Measurements from ENCODE around the gene ELN. TPM values are rescaled to one million over a fixed set of nuclear protein-coding genes. Genes with fewer than 3 reads are reported as not detected.

ELN gene
- total and polyA plus RNA-seq, 2 donors (not counting 3 experiments of a cell fraction or from before 2014, with no cell fraction given), result 1.7 to 2.6 TPM

DNA sequence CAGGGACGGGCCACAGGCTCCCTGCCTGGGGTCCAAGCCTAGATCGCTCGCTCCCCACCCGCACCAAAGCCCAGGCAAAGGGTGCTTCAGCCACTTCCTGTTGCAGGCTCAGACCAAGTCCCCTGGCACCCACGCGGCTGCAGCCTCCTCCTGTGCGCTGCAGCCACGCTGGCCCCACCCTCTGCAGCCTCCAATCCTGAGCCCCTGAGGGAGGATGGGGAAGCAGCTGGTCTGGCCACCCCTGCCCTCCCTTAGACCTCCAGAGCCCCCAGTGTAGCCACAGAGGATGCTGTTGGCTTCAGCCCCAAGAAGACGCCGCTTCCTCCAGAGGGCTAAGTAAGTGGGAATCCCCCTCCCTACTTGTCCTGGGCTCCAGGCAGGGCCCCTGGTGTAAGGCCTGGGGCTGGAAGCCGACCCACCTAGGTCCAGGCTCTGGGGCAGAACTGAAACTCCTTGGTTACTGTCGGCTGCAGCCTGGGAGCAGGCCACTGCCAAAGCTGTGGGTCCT lies 65.0 kb downstream of the ELN start:
- H3K79me2 ChIP-seq (ENCODE audit: control insufficient read depth, insufficient read depth, low read length), result no peaks in the 10 kb centered on the region
- peaks cover 5 to 7% of the 10 kb centered on the region in 2 experiments for H3K36me3 ChIP-seq (ENCODE audit: control insufficient read depth in 2 of 2, extremely low read depth in 1 of 2, insufficient read depth in 2 of 2, low read length in 2 of 2)
- no peak for TF ChIP-seq MYC (IDR thresholded peaks at IDR 0.05; ENCODE audit: low read depth, low read length)
- H2AFZ ChIP-seq (ENCODE audit: low read depth, low read length), result no peak overlapping the region
- no peaks in the 10 kb centered on the region for H4K20me1 ChIP-seq (replicated peaks; ENCODE audit: control insufficient read depth, extremely low read depth, insufficient read depth, low read length)
- no peak for FAIRE-seq
- CTCF ChIA-PET, result interaction anchor here (1.1 kb wide), 1 partner anchor 9 kb away, joined by 3 read pairs; the partner anchor contains the start of gene LIMK1
- no peaks in the 10 kb centered on the region for H3K9me3 ChIP-seq (replicated peaks; ENCODE audit: control insufficient read depth, insufficient read depth, low read length)
- no peak overlapping the region for H3K4me2 ChIP-seq (ENCODE audit: insufficient read depth, low read length)
- no TSS peak for BruUV-seq (replicated peaks)
- H3K27ac ChIP-seq (ENCODE audit: insufficient read depth, low read depth, low read length), result peak overlapping the region; percentile 83
- H3K27me3 ChIP-seq (ENCODE audit: control insufficient read depth in 2 of 2, insufficient read depth in 2 of 2, low read length in 2 of 2), result no peaks in the 10 kb centered on the region
- peaks cover 32% of the 10 kb centered on the region for H3K4me1 ChIP-seq (ENCODE audit: control insufficient read depth, extremely low read depth, insufficient read depth, low read length)
- no peak overlapping the region for H3K4me3 ChIP-seq (replicated peaks in 1 of 3; ENCODE audit: insufficient read depth in 1 of 3, low read depth in 1 of 3, low read length in 3 of 3)
- intact Hi-C loops (cut with micrococcal nuclease), result loop anchor here (1.0 to 10.0 kb wide), 2 partner anchors 9 to 182 kb away; no protein-coding TSS in a partner anchor
- H3K9ac ChIP-seq (replicated peaks; ENCODE audit: extremely low read depth, insufficient read depth, low read length), result peak overlapping the region; percentile 25
- H3K9me1 ChIP-seq (replicated peaks; ENCODE audit: control insufficient read depth, extremely low read depth, insufficient read depth, low read length), result no peaks in the 10 kb centered on the region
- DNase-seq (ENCODE audit: low read depth, low spot score), result peak; percentile 40
- POLR2A ChIA-PET, result no interaction called here
- dilution Hi-C loops (cut with MboI; ENCODE audit: extremely low pct_ligation_motif_present, low sequenced_read_pairs), result no loop called here

DNA sequence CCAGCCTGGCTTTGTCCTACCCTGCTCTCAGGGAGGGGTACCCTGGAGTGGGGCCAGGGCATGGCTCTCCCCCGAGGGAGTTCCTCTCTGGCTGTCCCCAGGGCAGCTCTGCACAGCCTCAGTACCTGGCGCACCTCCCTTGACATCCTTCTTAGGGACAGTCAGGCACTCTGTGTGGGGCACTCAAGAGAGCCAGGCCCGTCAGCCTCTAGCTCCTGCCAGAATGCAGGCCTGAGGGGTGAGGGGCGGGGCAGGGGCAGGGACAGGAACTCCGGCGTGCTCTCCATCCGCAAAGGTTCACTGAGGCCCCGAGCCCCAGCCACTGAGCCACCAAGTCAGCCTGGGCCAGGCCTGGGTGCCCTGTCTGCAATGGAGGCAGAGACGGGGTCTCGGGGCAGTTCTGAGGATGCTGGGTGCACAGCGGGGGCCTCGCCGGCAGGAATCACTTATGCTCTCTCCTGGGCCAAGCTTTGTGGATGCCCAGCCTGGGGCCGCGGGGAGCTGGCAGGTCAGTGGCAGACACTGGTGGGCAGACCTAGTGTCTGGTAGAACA lies 65.8 kb downstream of the ELN start:
- dilution Hi-C loops (cut with MboI; ENCODE audit: extremely low pct_ligation_motif_present, low sequenced_read_pairs), result no loop called here
- CTCF ChIA-PET, result interaction anchor here (0.8 to 1.5 kb wide), 4 partner anchors 10 to 113 kb away, joined by 3 to 6 read pairs (median 4); partner anchors contain the start of genes EIF4H and LIMK1
- peak overlapping the region; percentile 25 for H3K9ac ChIP-seq (replicated peaks; ENCODE audit: extremely low read depth, insufficient read depth, low read length)
- no peaks in the 10 kb centered on the region for H3K27me3 ChIP-seq (ENCODE audit: control insufficient read depth in 2 of 2, insufficient read depth in 2 of 2, low read length in 2 of 2)
- H2AFZ ChIP-seq (ENCODE audit: low read depth, low read length), result no peak overlapping the region
- peaks cover 34% of the 10 kb centered on the region for H3K4me1 ChIP-seq (ENCODE audit: control insufficient read depth, extremely low read depth, insufficient read depth, low read length)
- TF ChIP-seq GATA2 (IDR thresholded peaks at IDR 0.05; ENCODE audit: insufficient read depth, insufficient read length, low read depth, low read length), result no peak
- no peak for TF ChIP-seq JUN (IDR thresholded peaks at IDR 0.05; ENCODE audit: borderline replicate concordance, insufficient read depth, insufficient read length, low read depth)
- TF ChIP-seq, protein P1, sequence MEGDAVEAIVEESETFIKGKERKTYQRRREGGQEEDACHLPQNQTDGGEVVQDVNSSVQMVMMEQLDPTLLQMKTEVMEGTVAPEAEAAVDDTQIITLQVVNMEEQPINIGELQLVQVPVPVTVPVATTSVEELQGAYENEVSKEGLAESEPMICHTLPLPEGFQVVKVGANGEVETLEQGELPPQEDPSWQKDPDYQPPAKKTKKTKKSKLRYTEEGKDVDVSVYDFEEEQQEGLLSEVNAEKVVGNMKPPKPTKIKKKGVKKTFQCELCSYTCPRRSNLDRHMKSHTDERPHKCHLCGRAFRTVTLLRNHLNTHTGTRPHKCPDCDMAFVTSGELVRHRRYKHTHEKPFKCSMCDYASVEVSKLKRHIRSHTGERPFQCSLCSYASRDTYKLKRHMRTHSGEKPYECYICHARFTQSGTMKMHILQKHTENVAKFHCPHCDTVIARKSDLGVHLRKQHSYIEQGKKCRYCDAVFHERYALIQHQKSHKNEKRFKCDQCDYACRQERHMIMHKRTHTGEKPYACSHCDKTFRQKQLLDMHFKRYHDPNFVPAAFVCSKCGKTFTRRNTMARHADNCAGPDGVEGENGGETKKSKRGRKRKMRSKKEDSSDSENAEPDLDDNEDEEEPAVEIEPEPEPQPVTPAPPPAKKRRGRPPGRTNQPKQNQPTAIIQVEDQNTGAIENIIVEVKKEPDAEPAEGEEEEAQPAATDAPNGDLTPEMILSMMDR (IDR thresholded peaks at IDR 0.05; ENCODE audit: extremely low read depth in 1 of 2, insufficient read depth in 1 of 2, low read depth in 1 of 2, low read length in 2 of 2), result no peak
- TF ChIP-seq POLR2A (IDR thresholded peaks at IDR 0.05; ENCODE audit: low read depth, low read length), result no peak
- TF ChIP-seq, protein P2, sequence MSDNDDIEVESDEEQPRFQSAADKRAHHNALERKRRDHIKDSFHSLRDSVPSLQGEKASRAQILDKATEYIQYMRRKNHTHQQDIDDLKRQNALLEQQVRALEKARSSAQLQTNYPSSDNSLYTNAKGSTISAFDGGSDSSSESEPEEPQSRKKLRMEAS (IDR thresholded peaks at IDR 0.05; ENCODE audit: insufficient read depth, insufficient read length), result no peak
- BruUV-seq (replicated peaks), result no TSS peak
- H4K20me1 ChIP-seq (replicated peaks; ENCODE audit: control insufficient read depth, extremely low read depth, insufficient read depth, low read length), result no peaks in the 10 kb centered on the region
- H3K36me3 ChIP-seq (ENCODE audit: control insufficient read depth in 2 of 2, extremely low read depth in 1 of 2, insufficient read depth in 2 of 2, low read length in 2 of 2), result peaks cover 4 to 7% of the 10 kb centered on the region in 2 experiments
- POLR2A ChIA-PET, result interaction anchor here (1.0 to 1.1 kb wide), 2 partner anchors 10 to 89 kb away, joined by 3 to 6 read pairs; partner anchors contain the start of gene LIMK1
- FAIRE-seq (no peak), DNase-seq (ENCODE audit: low read depth, low spot score) (no peak)
- H3K27ac ChIP-seq (ENCODE audit: insufficient read depth, low read depth, low read length), result peak overlapping the region; percentile 83
- no peak overlapping the region for H3K4me2 ChIP-seq (ENCODE audit: insufficient read depth, low read length)
- H3K9me3 ChIP-seq (replicated peaks; ENCODE audit: control insufficient read depth, insufficient read depth, low read length), result no peaks in the 10 kb centered on the region
- no peaks in the 10 kb centered on the region for H3K79me2 ChIP-seq (ENCODE audit: control insufficient read depth, insufficient read depth, low read length)
- intact Hi-C loops (cut with micrococcal nuclease), result loop anchor here (1.0 to 10.0 kb wide), 3 partner anchors 9 to 181 kb away; partner anchors contain the start of gene EIF4H
- no peaks in the 10 kb centered on the region for H3K9me1 ChIP-seq (replicated peaks; ENCODE audit: control insufficient read depth, extremely low read depth, insufficient read depth, low read length)
- no peak overlapping the region for H3K4me3 ChIP-seq (replicated peaks in 1 of 3; ENCODE audit: insufficient read depth in 1 of 3, low read depth in 1 of 3, low read length in 3 of 3)

Data from endothelial cell of umbilical vein (primary cell).